Stimulated activated CD4-positive, alpha-beta T cell treated with anti-CD3 and anti-CD28 coated beads, Interleukin-4, amount 100 ng/mL, for 24 hours (primary cell): Measurements from ENCODE around the gene AGAP1.
"Not testable (repeated sequence)": the region's sequence is repeated elsewhere in the genome, so short reads cannot be mapped to it uniquely, and the experiment has no call there.

Source experiments
- DNase-seq: peaks from one replicate; pipeline ENCODE4 v3.0.0-alpha.2; 2020

AGAP1 gene

GRCh38 chr2:235934774-235935484 is 441.1 kb downstream of the AGAP1 start:
- no peak for DNase-seq

GRCh38 chr2:235935773-235936172 is 441.9 kb downstream of the AGAP1 start:
- no peak for DNase-seq

GRCh38 chr2:235936493-235936892 is 442.6 kb downstream of the AGAP1 start:
- no peak for DNase-seq

- DNase-seq = no peak
Measured at GRCh38 chr2:235937087-235937486, 443.2 kb downstream of the AGAP1 start.

GRCh38 chr2:235937526-235937925 is 443.7 kb downstream of the AGAP1 start:
- no peak for DNase-seq

- DNase-seq = no peak
Measured at GRCh38 chr2:235937936-235938335, 444.1 kb downstream of the AGAP1 start.

GRCh38 chr2:235938611-235939010 is 444.8 kb downstream of the AGAP1 start:
- DNase-seq = no peak

GRCh38 chr2:235939471-235939870 is 445.6 kb downstream of the AGAP1 start:
- DNase-seq = no peak

GRCh38 chr2:235940330-235940729 is 446.5 kb downstream of the AGAP1 start:
- DNase-seq = no peak

- DNase-seq = no peak
Measured at GRCh38 chr2:235944591-235944990, 450.7 kb downstream of the AGAP1 start.

GRCh38 chr2:235945608-235946140 is 451.8 kb downstream of the AGAP1 start:
- DNase-seq = no peak

- no peak for DNase-seq
Measured at GRCh38 chr2:235946590-235946989, 452.7 kb downstream of the AGAP1 start.

- DNase-seq = not testable (repeated sequence)
Measured at GRCh38 chr2:235947055-235947454, 453.2 kb downstream of the AGAP1 start.

GRCh38 chr2:235949567-235950472 is 456.0 kb downstream of the AGAP1 start:
- no peak for DNase-seq

- no peak for DNase-seq
Measured at GRCh38 chr2:235950473-235950809, 456.6 kb downstream of the AGAP1 start.

GRCh38 chr2:235951493-235951892 is 457.6 kb downstream of the AGAP1 start:
- no peak for DNase-seq

- DNase-seq = no peak
Measured at GRCh38 chr2:235951982-235952381, 458.1 kb downstream of the AGAP1 start.

- no peak for DNase-seq
Measured at GRCh38 chr2:235952714-235953113, 458.9 kb downstream of the AGAP1 start.

- DNase-seq = no peak
Measured at GRCh38 chr2:235954281-235954680, 460.4 kb downstream of the AGAP1 start.

GRCh38 chr2:235954888-235955480 is 461.1 kb downstream of the AGAP1 start:
- no peak for DNase-seq

- no peak for DNase-seq
Measured at GRCh38 chr2:235955664-235956063, 461.8 kb downstream of the AGAP1 start.

GRCh38 chr2:235956281-235956970 is 462.6 kb downstream of the AGAP1 start:
- no peak for DNase-seq

GRCh38 chr2:235957251-235957650 is 463.4 kb downstream of the AGAP1 start:
- DNase-seq = no peak
